ENCODE data around the gene STAU1. TPM values are rescaled to one million over a fixed set of nuclear protein-coding genes. Genes with fewer than 3 reads are reported as not detected.
A peak's percentile ranks its signal among the peaks of the same experiment; 100 is the strongest.

The STAU1 gene
- polyA plus RNA-seq, 3 donors, result 17.3 to 34.2 (median 24.0) TPM

DNA sequence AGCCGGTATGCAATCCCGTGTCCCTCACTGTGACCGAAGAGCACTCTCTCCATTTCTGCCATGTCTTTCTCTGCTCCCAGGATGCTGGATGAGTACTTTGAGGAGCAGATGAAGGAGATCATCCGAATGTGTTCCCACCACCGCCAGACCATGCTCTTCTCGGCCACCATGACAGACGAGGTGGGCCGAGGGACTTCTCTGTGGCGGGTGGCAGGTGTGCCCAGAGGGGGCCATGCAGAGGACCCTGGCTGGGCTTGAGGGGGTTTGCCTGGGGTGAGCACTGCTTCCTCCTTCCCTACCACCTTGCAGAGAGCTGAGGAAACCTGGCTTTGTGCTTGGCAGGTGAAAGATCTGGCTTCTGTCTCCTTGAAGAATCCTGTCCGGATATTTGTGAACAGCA is 45.1 kb upstream of the STAU1 start:
- H3K9ac ChIP-seq (ENCODE audit: insufficient read depth, low read length, poor library complexity, severe bottlenecking), result no peak overlapping the region
- H3K9me3 Mint-ChIP-seq, result peaks cover 0 to 5% (median 0%) of the 10 kb centered on the region in 7 donors
- H3K9me3 ChIP-seq (replicated peaks in 1 of 2; ENCODE audit: control insufficient read depth in 1 of 2, insufficient read depth in 1 of 2, low read length in 2 of 2), result no peaks in the 10 kb centered on the region
- no peaks in the 10 kb centered on the region for H3K27me3 ChIP-seq (ENCODE audit: control insufficient read depth in 2 of 2, insufficient read depth in 2 of 2, low read length in 2 of 2)
- TF ChIP-seq, protein P1, sequence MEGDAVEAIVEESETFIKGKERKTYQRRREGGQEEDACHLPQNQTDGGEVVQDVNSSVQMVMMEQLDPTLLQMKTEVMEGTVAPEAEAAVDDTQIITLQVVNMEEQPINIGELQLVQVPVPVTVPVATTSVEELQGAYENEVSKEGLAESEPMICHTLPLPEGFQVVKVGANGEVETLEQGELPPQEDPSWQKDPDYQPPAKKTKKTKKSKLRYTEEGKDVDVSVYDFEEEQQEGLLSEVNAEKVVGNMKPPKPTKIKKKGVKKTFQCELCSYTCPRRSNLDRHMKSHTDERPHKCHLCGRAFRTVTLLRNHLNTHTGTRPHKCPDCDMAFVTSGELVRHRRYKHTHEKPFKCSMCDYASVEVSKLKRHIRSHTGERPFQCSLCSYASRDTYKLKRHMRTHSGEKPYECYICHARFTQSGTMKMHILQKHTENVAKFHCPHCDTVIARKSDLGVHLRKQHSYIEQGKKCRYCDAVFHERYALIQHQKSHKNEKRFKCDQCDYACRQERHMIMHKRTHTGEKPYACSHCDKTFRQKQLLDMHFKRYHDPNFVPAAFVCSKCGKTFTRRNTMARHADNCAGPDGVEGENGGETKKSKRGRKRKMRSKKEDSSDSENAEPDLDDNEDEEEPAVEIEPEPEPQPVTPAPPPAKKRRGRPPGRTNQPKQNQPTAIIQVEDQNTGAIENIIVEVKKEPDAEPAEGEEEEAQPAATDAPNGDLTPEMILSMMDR (IDR thresholded peaks at IDR 0.05), result no peak
- H3K4me3 ChIP-seq (replicated peaks in 1 of 3; ENCODE audit: low read depth in 2 of 3, low read length in 3 of 3), result no peak overlapping the region
- intact Hi-C loops (cut with micrococcal nuclease), result no loop called here
- H3K27me3 Mint-ChIP-seq (ENCODE audit: low read depth in 3 of 3), result peaks cover 0 to 2% (median 1%) of the 10 kb centered on the region in 3 donors
- H3K4me1 Mint-ChIP-seq, result peaks cover 18% of the 10 kb centered on the region
- H3K4me2 ChIP-seq (replicated peaks; ENCODE audit: extremely low read depth, low read length, poor library complexity, severe bottlenecking), result no peak overlapping the region
- WGBS (ENCODE audit: insufficient coverage), result 97% methylated on average over 3 of the region's 10 CpGs
- no peak overlapping the region for H3K27ac ChIP-seq (ENCODE audit: low read depth in 1 of 2, low read length in 2 of 2)
- H2AFZ ChIP-seq (ENCODE audit: insufficient read depth, low read depth, low read length, poor library complexity, severe bottlenecking), result no peak overlapping the region
- H4K20me1 ChIP-seq (ENCODE audit: insufficient read depth, low read length), result peaks cover 3% of the 10 kb centered on the region
- H3K36me3 Mint-ChIP-seq, result peaks cover 68 to 96% of the 10 kb centered on the region in 2 donors
- peaks cover 16 to 17% of the 10 kb centered on the region in 2 donors for H3K4me1 ChIP-seq (ENCODE audit: control insufficient read depth in 1 of 2, insufficient read depth in 2 of 2, low read length in 2 of 2)
- no peak for DNase-seq
- peak overlapping the region in 2 of 7 donors; percentile 6 to 26 for H3K27ac Mint-ChIP-seq
- no peaks in the 10 kb centered on the region for H3K79me2 ChIP-seq (ENCODE audit: insufficient read depth, low read length)
- H3K36me3 ChIP-seq (replicated peaks in 1 of 2; ENCODE audit: control insufficient read depth in 1 of 2, insufficient read depth in 2 of 2, low read length in 2 of 2), result peaks cover 84 to 96% of the 10 kb centered on the region in 2 donors
- H3K4me3 Mint-ChIP-seq, result no peak overlapping the region

- TF ChIP-seq, protein P1 (IDR thresholded peaks at IDR 0.05), result no peak
- Histone ChIP-seq H3K9ac (ENCODE audit: insufficient read depth, low read length, poor library complexity, severe bottlenecking) (no peak overlapping the region), H3K4me3 (replicated peaks in 1 of 3; ENCODE audit: low read depth in 2 of 3, low read length in 3 of 3) (no peak overlapping the region), H3K4me2 (replicated peaks; ENCODE audit: extremely low read depth, low read length, poor library complexity, severe bottlenecking) (no peak overlapping the region), H4K20me1 (ENCODE audit: insufficient read depth, low read length) (peaks cover 3% of the 10 kb centered on the region), H3K36me3 (replicated peaks in 1 of 2; ENCODE audit: control insufficient read depth in 1 of 2, insufficient read depth in 2 of 2, low read length in 2 of 2) (peaks cover 78 to 96% of the 10 kb centered on the region in 2 donors), H2AFZ (ENCODE audit: insufficient read depth, low read depth, low read length, poor library complexity, severe bottlenecking) (no peak overlapping the region), H3K9me3 (replicated peaks in 1 of 2; ENCODE audit: control insufficient read depth in 1 of 2, insufficient read depth in 1 of 2, low read length in 2 of 2) (no peaks in the 10 kb centered on the region), H3K79me2 (ENCODE audit: insufficient read depth, low read length) (no peaks in the 10 kb centered on the region), H3K27me3 (ENCODE audit: control insufficient read depth in 2 of 2, insufficient read depth in 2 of 2, low read length in 2 of 2) (no peaks in the 10 kb centered on the region), H3K27ac (ENCODE audit: low read depth in 1 of 2, low read length in 2 of 2) (peak overlapping the region in 1 of 2 donors; percentile 88), H3K4me1 (ENCODE audit: control insufficient read depth in 1 of 2, insufficient read depth in 2 of 2, low read length in 2 of 2) (peaks cover 16 to 17% of the 10 kb centered on the region in 2 donors)
- Mint-ChIP-seq H3K27ac (peak overlapping the region; percentile 80 to 93 (median 90)), H3K27me3 (ENCODE audit: low read depth in 3 of 3) (peaks cover 0 to 2% (median 1%) of the 10 kb centered on the region in 3 donors), H3K4me1 (peaks cover 18% of the 10 kb centered on the region), H3K4me3 (no peak overlapping the region), H3K36me3 (peaks cover 68 to 94% of the 10 kb centered on the region in 2 donors), H3K9me3 (peaks cover 0 to 5% (median 0%) of the 10 kb centered on the region in 7 donors)
- intact Hi-C loops (cut with micrococcal nuclease), result no loop called here
- no peak for DNase-seq
- WGBS (ENCODE audit: insufficient coverage), result 100% methylated on average over 1 of the region's 7 CpGs
Measured at GRCh38 chr20:49231471-49231870, 43.3 kb upstream of the STAU1 start.

Measured in CD14-positive monocyte (primary cell).